Measurements from ENCODE around the gene HP1BP3. TPM values are rescaled to one million over a fixed set of nuclear protein-coding genes. Genes with fewer than 3 reads are reported as not detected.

Gene HP1BP3
- total RNA-seq, 4 donors from 2014 or later, result 153 to 294 (median 168) TPM

- H3K4me3 ChIP-seq, result no peak overlapping the region
- WGBS, result 88% methylated on average over 3 of the region's 3 CpGs
- peaks cover 76% of the 10 kb centered on the region for H3K36me3 ChIP-seq
- no peak overlapping the region for H3K27ac ChIP-seq
- no peaks in the 10 kb centered on the region for H3K4me1 ChIP-seq
- no peaks in the 10 kb centered on the region for H3K9me3 ChIP-seq
- DNase-seq (ENCODE audit: low spot score in 2 of 2), result no peak
- no peaks in the 10 kb centered on the region for H3K27me3 ChIP-seq
- TF ChIP-seq POLR2A (IDR thresholded peaks at IDR 0.05) (no peak), POLR2AphosphoS5 (IDR thresholded peaks at IDR 0.05) (no peak), EP300 (IDR thresholded peaks at IDR 0.05) (no peak)
- TF ChIP-seq, protein P1, sequence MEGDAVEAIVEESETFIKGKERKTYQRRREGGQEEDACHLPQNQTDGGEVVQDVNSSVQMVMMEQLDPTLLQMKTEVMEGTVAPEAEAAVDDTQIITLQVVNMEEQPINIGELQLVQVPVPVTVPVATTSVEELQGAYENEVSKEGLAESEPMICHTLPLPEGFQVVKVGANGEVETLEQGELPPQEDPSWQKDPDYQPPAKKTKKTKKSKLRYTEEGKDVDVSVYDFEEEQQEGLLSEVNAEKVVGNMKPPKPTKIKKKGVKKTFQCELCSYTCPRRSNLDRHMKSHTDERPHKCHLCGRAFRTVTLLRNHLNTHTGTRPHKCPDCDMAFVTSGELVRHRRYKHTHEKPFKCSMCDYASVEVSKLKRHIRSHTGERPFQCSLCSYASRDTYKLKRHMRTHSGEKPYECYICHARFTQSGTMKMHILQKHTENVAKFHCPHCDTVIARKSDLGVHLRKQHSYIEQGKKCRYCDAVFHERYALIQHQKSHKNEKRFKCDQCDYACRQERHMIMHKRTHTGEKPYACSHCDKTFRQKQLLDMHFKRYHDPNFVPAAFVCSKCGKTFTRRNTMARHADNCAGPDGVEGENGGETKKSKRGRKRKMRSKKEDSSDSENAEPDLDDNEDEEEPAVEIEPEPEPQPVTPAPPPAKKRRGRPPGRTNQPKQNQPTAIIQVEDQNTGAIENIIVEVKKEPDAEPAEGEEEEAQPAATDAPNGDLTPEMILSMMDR (IDR thresholded peaks at IDR 0.05), result no peak
Observed at GRCh38 chr1:20751462-20751990, 35.6 kb downstream of the HP1BP3 start.

- DNase-seq (ENCODE audit: low spot score in 2 of 2), result no peak
- Histone ChIP-seq H3K9me3 (no peaks in the 10 kb centered on the region), H3K4me3 (no peak overlapping the region), H3K4me1 (no peaks in the 10 kb centered on the region), H3K27me3 (no peaks in the 10 kb centered on the region), H3K27ac (no peak overlapping the region), H3K36me3 (peaks cover 97% of the 10 kb centered on the region)
- TF ChIP-seq POLR2A (IDR thresholded peaks at IDR 0.05) (no peak), POLR2AphosphoS5 (IDR thresholded peaks at IDR 0.05) (no peak), EP300 (IDR thresholded peaks at IDR 0.05) (no peak)
- TF ChIP-seq, protein P1 (IDR thresholded peaks at IDR 0.05), result no peak
Observed at GRCh38 chr1:20742671-20743070, 44.4 kb downstream of the HP1BP3 start.

DNA sequence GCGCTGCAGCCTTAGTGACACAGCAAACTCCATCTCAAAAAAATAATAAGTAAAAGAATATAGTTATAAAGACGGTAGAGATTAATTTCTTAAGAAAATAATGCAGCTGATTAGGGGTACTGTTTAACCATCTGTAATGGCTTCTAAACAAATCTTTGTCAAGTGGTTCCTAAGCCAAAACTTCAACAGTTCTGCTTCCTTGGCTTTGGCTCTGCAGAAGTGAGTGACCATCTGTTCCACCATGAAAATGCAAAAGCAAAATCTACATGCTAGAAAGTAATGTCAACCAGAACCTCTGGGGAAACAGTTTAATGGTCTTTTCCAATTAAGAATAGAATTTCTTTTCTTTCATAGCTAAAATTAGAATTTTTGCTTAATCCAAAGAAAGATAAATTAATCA is 46.3 kb downstream of the HP1BP3 start:
- Histone ChIP-seq H3K4me3 (no peak overlapping the region), H3K27me3 (no peaks in the 10 kb centered on the region), H3K27ac (no peak overlapping the region), H3K4me1 (no peaks in the 10 kb centered on the region), H3K9me3 (no peaks in the 10 kb centered on the region), H3K36me3 (peaks cover 86% of the 10 kb centered on the region)
- no peak for DNase-seq (ENCODE audit: low spot score in 2 of 2)
- WGBS, result 86% methylated on average over 2 of the region's 2 CpGs
- no peak for TF ChIP-seq POLR2AphosphoS5 (IDR thresholded peaks at IDR 0.05)
- TF ChIP-seq EP300 (IDR thresholded peaks at IDR 0.05), result no peak
- TF ChIP-seq, protein P1 (IDR thresholded peaks at IDR 0.05), result no peak
- TF ChIP-seq POLR2A (IDR thresholded peaks at IDR 0.05), result no peak

- Histone ChIP-seq H3K9me3 (no peaks in the 10 kb centered on the region), H3K36me3 (peaks cover 70% of the 10 kb centered on the region), H3K4me3 (no peak overlapping the region), H3K27ac (no peak overlapping the region), H3K4me1 (no peaks in the 10 kb centered on the region), H3K27me3 (no peaks in the 10 kb centered on the region)
- no peak for TF ChIP-seq EP300 (IDR thresholded peaks at IDR 0.05)
- TF ChIP-seq, protein P1 (IDR thresholded peaks at IDR 0.05), result no peak
- TF ChIP-seq POLR2AphosphoS5 (IDR thresholded peaks at IDR 0.05), result no peak
- TF ChIP-seq POLR2A (IDR thresholded peaks at IDR 0.05), result no peak
- WGBS, result 60% methylated on average over 2 of the region's 2 CpGs
- no peak for DNase-seq (ENCODE audit: low spot score in 2 of 2)
Observed at GRCh38 chr1:20739225-20739624, 47.9 kb downstream of the HP1BP3 start.

- WGBS, result 79% methylated on average over 7 of the region's 7 CpGs
- no peaks in the 10 kb centered on the region for H3K9me3 ChIP-seq
- H3K4me1 ChIP-seq, result peaks cover 28% of the 10 kb centered on the region
- no peak for DNase-seq (ENCODE audit: low spot score in 2 of 2)
- TF ChIP-seq POLR2AphosphoS5 (IDR thresholded peaks at IDR 0.05) (no peak), EP300 (IDR thresholded peaks at IDR 0.05) (no peak)
- TF ChIP-seq, protein P1 (IDR thresholded peaks at IDR 0.05), result no peak
- no peak overlapping the region for H3K4me3 ChIP-seq
- peaks cover 17% of the 10 kb centered on the region for H3K27me3 ChIP-seq
- peaks cover 36% of the 10 kb centered on the region for H3K36me3 ChIP-seq
- H3K27ac ChIP-seq, result no peak overlapping the region
Observed at GRCh38 chr1:20735581-20736111, 51.5 kb downstream of the HP1BP3 start.

Data from suprapubic skin (tissue), 4 donors.